ENCODE data around the gene DGCR6L.
"Not testable (repeated sequence)": the region's sequence is repeated elsewhere in the genome, so short reads cannot be mapped to it uniquely, and the experiment has no call there.

The DGCR6L gene

DNA sequence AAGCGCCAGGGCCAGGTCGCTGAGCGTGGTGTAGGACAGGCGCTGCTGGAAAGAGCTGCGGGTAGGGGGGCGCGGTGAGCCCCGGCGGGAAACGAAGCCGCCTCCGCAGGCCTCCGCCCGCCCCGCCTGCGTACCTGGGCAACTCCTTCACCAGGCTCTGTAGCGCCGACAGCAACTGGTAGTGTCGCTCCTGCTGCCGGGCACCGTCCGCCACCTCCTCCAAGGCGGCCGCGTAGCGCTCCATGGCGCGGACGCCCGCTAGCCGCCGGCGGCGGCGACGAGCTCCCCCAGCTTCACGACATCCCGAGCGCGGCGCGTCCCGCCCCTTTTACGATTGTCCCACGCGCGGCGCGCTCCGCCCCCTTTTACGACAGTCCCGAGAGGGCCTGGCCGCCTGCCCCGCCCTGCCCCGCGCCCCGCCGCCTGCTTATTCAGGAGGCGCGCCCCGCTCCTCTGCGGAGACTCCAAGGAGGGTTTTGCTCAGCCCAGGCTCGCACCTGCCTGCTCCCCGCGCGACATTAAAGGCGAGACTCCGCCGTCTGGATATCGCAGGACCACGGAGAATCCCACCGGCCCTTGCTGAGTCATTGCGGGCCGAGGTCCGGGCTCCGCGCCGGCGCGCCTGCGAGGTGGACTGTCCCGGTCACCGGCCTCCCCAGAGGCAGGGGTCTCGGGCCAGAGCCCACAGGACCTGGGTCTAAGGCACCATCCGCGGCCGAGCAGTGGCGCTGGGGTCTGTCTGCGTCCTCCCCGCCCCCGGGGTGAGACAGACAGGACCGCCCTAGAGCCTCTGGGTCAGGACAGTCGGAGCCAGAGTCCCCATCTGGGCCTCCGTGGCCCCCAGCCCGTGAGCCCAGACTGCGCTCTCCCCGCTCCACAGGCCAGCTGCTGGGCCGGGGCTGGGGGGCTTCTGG, at the start of gene DGCR6L:
Gene DGCR6L (minus strand): TSS at position 316 of the 914 bp plus-strand sequence. CDS start 72 bp downstream, at position 244.
- DNase-seq = peak; percentile 97

- not testable (repeated sequence) for DNase-seq
Observed at GRCh38 chr22:20368875-20369274, 49.0 kb upstream of the DGCR6L start.

GRCh38 chr22:20366841-20367240, 47.0 kb upstream of the DGCR6L start:
- not testable (repeated sequence) for DNase-seq

- not testable (repeated sequence) for DNase-seq
Observed at GRCh38 chr22:20364335-20365260, 44.7 kb upstream of the DGCR6L start.

DNA sequence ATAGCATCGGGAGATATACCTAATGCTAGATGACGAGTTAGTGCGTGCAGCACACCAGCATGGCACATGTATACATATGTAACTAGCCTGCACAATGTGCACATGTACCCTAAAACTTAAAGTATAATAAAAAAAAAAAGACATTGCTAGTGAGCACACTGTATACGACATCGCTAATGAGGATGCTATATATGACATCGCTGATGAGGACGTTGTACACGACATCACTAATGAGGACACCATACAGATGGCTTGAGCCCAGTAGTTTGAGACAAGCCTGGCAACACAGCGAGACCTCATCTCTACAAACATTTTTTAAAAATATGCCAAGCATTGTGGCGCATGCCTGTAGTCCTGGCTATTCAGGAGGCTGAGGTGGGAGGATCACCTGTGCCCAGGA, 42.5 kb upstream of the DGCR6L start:
- DNase-seq = not testable (repeated sequence)

- not testable (repeated sequence) for DNase-seq
Observed at GRCh38 chr22:20361752-20362229, 41.9 kb upstream of the DGCR6L start.

DNA sequence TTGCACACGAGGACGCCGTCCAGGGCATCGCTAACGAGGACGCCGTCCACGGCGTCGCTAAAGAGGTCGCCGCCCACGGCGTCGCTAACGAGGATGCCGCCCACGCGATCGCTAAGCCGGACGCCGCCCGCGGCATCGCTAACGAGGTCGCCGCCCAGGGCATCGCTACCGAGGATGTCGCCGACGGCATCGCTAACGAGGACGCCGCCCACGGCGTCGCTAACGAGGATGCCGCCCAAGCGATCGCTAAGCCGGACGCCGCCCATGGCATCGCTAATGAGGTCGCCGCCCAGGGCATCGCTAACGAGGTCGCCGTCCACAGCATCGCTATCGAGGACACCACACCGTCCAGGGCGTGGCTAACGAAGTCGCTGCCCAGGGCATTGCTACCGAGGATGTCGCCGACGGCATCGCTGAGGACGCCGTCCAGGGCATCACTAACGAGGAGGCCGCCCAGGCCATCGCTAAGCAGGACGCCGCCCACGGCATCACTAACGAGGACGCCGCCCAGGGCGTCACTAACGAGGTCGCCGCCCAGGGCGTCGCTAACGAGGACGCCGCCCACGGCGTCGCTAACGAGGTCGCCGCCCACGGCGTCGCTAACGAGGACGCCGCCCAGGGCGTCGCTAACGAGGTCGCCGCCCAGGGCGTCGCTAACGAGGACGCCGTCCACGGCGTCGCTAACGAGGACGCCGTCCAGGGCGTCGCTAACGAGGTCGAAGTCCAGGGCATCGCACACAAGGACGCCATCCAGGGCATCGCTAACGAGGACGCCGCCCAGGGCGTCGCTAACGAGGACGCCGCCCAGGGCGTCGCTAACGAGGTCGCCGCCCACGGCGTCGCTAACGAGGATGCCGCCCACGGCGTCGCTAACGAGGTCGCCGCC, 41.2 kb upstream of the DGCR6L start:
- not testable (repeated sequence) for DNase-seq

DNA sequence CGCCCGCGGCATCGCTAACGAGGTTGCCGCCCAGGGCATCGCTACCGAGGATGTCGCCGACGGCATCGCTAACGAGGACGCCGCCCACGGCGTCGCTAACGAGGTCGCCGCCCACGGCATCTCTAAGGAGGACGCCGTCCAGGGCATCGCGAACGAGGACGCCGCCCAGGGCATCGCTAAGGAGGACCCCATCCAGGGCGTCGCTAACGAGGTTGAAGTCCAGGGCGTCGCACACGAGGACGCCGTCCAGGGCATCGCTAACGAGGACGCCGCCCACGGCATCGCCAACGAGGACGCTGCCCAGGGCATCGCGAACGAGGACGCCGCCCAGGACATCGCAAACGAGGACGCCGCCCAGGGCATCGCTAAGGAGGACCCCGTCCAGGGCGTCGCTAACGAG, 40.4 kb upstream of the DGCR6L start:
- not testable (repeated sequence) for DNase-seq

DNA sequence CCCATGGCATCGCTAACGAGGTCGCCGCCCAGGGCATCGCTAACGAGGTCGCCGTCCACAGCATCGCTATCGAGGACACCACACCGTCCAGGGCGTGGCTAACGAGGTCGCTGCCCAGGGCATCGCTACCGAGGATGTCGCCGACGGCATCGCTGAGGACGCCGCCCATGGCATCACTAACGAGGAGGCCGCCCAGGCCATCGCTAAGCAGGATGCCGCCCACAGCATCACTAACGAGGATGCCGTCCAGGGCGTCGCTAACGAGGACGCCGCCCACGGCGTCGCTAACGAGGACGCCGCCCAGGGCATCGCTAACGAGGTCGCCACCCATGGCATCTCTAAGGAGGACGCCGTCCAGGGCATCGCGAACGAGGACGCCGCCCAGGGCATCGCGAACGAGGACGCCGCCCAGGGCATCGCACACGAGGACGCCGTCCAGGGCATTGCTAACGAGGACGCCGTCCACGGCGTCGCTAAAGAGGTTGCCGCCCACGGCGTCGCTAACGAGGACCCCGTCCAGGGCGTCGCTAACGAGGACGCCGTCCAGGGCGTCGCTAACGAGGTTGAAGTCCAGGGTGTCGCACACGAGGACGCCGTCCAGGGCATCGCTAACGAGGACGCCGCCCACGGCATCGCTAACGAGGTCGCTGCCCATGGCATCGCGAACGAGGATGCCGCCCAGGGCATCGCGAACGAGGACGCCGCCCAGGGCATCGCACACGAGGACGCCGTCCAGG, 38.8 kb upstream of the DGCR6L start:
- not testable (repeated sequence) for DNase-seq

DNA sequence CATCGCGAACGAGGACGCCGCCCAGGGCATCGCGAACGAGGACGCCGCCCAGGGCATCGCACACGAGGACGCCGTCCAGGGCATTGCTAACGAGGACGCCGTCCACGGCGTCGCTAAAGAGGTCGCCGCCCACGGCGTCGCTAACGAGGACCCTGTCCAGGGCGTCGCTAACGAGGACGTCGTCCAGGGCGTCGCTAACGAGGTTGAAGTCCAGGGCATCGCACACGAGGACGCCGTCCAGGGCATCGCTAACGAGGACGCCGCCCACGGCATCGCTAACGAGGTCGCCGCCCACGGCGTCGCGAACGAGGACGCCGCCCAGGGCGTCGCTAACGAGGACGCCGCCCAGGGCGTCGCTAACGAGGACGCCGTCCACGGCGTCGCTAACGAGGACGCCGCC, 38.1 kb upstream of the DGCR6L start:
- DNase-seq = not testable (repeated sequence)

- DNase-seq = not testable (repeated sequence)
Observed at GRCh38 chr22:20356906-20357305, 37.0 kb upstream of the DGCR6L start.

DNA sequence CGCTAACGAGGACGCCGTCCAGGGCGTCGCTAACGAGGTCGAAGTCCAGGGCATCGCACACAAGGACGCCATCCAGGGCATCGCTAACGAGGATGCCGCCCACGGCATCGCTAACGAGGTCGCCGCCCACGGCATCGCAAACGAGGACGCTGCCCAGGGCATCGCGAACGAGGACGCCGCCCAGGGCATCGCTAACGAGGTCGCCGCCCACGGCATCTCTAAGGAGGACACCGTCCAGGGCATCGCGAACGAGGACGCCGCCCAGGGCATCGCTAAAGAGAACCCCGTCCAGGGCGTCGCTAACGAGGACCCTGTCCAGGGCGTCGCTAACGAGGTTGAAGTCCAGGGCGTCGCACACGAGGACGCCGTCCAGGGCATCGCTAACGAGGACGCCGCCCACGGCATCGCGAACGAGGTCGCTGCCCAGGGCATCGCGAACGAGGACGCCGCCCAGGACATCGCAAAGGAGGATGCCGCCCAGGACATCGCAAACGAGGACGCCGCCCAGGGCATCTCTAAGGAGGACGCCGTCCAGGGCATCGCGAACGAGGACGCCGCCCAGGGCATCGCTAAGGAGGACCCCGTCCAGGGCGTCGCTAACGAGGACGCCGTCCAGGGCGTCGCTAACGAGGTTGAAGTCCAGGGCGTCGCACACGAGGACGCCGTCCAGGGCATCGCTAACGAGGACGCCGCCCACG, 36.2 kb upstream of the DGCR6L start:
- DNase-seq = not testable (repeated sequence)

GRCh38 chr22:20354238-20354975, 34.5 kb upstream of the DGCR6L start:
- DNase-seq = no peak

GRCh38 chr22:20352536-20352935, 32.7 kb upstream of the DGCR6L start:
- DNase-seq = not testable (repeated sequence)

- DNase-seq = not testable (repeated sequence)
Observed at GRCh38 chr22:20346553-20346952, 26.7 kb upstream of the DGCR6L start.

DNA sequence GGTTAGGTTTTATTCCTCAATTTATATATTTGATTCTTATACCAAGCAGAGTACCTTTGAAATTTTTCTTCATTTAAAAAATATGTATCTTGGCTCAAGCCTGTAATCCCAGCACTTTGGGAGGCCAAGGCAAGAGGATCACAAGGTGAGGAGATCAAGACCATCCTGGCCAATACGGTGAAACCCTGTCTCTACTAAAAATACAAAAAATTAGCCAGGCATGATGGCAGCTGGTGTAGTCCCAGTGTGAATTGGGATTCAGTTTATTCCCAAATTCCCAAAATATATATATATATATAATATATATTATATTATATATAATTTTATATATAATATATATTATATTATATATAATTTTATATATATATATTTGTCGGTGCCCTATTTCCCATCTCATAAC, 18.4 kb upstream of the DGCR6L start:
- DNase-seq = not testable (repeated sequence)

GRCh38 chr22:20337807-20338206, 17.9 kb upstream of the DGCR6L start:
- DNase-seq = not testable (repeated sequence)

- not testable (repeated sequence) for DNase-seq
Observed at GRCh38 chr22:20336561-20336960, 16.7 kb upstream of the DGCR6L start.

GRCh38 chr22:20328569-20328930, 8.7 kb upstream of the DGCR6L start:
- DNase-seq = not testable (repeated sequence)

DNA sequence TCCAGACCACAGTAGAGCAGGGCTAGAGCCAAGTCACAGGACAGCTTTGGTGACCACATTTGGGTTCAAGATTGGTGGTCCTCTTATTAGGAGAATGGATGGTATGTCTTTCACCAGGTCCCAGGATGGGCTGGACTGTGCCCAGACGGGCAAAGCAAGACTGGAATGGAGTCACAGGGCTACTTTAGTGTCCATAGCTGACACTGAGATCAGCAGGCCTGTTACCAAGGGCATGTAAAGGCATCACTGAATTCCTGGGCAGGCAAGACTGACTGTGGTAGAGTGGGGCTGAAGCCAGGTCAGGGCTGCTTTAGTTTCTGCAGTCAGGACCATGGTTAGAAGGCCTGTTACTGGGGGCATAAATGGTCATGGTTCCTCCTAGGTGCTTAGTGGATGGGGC, 6.1 kb upstream of the DGCR6L start:
- DNase-seq = not testable (repeated sequence)
